ENCODE measurements around the gene STEAP4.

STEAP4 gene

DNA sequence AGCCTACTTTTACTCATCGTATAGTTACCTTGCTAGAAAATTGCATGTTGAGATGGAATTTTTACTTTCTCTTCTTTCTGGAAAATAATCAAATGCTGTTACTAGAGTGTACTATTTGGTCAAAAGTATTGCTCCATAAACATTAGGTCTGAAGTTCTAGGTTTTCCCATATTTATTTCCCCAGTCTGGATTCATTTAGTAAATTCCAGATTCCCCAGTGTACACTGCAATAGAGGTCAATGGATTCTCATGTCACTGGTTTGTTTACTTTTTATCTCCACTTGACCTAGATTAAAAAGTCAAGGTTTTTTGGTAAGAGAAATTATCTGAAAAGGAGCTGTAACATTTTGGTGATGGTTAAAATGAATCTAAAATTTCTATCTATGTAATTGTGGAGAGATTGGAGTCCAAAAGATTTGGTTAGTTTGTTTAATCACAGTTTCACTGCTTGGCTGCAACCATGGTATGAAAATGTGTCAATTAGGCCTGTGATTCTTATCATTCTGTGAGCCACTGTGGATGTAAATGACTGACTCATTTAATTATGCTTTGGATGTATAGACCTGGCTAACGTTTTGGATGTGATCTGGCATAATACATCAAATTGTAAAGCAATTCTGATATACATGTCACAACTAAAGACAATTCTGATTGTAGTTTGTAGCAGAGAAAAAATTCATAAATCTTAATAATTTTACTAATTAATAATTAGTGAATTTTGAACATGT lies 32.7 kb upstream of the STEAP4 start:
- H3K27me3 ChIP-seq (ENCODE audit: low read depth, low read length): no peaks in the 10 kb centered on the region
- no peaks in the 10 kb centered on the region for H4K20me1 ChIP-seq (ENCODE audit: insufficient read depth, low read length)
- no peak overlapping the region for H3K4me3 ChIP-seq (ENCODE audit: low read length)
- H3K79me2 ChIP-seq (ENCODE audit: low read length): no peaks in the 10 kb centered on the region
- no peaks in the 10 kb centered on the region for H3K4me1 ChIP-seq (ENCODE audit: low read length)
- H3K36me3 ChIP-seq (replicated peaks; ENCODE audit: low read depth, low read length): no peaks in the 10 kb centered on the region
- no peak overlapping the region for H2AFZ ChIP-seq (ENCODE audit: low read depth, low read length)
- H3K9me3 ChIP-seq (ENCODE audit: insufficient read depth, low read length): no peaks in the 10 kb centered on the region
- TF ChIP-seq, protein P1, sequence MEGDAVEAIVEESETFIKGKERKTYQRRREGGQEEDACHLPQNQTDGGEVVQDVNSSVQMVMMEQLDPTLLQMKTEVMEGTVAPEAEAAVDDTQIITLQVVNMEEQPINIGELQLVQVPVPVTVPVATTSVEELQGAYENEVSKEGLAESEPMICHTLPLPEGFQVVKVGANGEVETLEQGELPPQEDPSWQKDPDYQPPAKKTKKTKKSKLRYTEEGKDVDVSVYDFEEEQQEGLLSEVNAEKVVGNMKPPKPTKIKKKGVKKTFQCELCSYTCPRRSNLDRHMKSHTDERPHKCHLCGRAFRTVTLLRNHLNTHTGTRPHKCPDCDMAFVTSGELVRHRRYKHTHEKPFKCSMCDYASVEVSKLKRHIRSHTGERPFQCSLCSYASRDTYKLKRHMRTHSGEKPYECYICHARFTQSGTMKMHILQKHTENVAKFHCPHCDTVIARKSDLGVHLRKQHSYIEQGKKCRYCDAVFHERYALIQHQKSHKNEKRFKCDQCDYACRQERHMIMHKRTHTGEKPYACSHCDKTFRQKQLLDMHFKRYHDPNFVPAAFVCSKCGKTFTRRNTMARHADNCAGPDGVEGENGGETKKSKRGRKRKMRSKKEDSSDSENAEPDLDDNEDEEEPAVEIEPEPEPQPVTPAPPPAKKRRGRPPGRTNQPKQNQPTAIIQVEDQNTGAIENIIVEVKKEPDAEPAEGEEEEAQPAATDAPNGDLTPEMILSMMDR (IDR thresholded peaks at IDR 0.05; ENCODE audit: low read depth, low read length): no peak
- TF ChIP-seq EZH2phosphoT487 (IDR thresholded peaks at IDR 0.05; ENCODE audit: low read depth): no peak
- H3K4me2 ChIP-seq (ENCODE audit: low read length): no peak overlapping the region
- no peak overlapping the region for H3K9ac ChIP-seq (ENCODE audit: low read length)
- H3K27ac ChIP-seq (ENCODE audit: low read length): no peak overlapping the region

DNA sequence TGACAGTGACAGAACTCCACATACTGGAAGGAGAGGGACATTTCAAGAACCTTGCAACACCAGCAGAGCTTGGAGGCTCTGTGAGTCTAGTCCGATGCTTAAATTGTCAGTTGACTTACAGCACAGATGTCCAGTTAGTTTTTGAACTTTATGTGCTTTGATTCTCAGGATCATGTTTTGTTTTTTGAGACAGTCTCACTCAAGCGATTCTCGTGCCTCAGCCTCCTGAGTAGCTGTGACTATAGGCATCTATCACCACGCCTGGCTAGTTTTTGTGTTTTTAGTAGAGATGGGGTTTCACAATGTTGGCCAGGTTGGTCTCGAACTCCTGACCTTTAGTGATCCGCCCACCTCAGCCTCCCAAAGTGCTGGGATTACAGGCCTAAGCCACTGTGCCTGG lies 31.8 kb upstream of the STEAP4 start:
- Histone ChIP-seq H4K20me1 (ENCODE audit: insufficient read depth, low read length) (no peaks in the 10 kb centered on the region), H3K4me2 (ENCODE audit: low read length) (no peak overlapping the region), H3K4me3 (ENCODE audit: low read length) (no peak overlapping the region), H3K36me3 (replicated peaks; ENCODE audit: low read depth, low read length) (no peaks in the 10 kb centered on the region), H2AFZ (ENCODE audit: low read depth, low read length) (no peak overlapping the region), H3K9me3 (ENCODE audit: insufficient read depth, low read length) (no peaks in the 10 kb centered on the region), H3K27me3 (ENCODE audit: low read depth, low read length) (no peaks in the 10 kb centered on the region), H3K9ac (ENCODE audit: low read length) (no peak overlapping the region), H3K4me1 (ENCODE audit: low read length) (no peaks in the 10 kb centered on the region), H3K79me2 (ENCODE audit: low read length) (no peaks in the 10 kb centered on the region), H3K27ac (ENCODE audit: low read length) (no peak overlapping the region)
- TF ChIP-seq EZH2phosphoT487 (IDR thresholded peaks at IDR 0.05; ENCODE audit: low read depth): no peak
- TF ChIP-seq, protein P1 (IDR thresholded peaks at IDR 0.05; ENCODE audit: low read depth, low read length): no peak

DNA sequence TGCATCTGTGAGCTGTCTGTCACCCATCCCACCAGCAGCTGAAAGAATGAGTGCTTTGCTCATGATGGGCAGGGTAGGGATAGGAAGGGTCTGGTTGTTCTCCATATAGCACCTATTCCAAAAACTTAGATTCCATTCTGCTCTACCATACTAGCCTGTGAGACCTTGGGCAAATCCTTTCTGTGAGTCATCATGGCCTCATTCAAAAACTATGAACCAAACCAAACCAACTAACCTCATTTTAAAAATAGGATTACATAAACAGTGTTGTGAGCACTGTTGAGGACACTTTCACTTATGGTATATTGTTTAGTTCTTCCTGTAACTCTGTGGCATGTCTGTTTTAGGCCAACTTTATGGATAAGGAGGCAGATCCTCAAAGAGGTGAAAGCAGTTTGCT lies 30.9 kb upstream of the STEAP4 start:
- Histone ChIP-seq H2AFZ (ENCODE audit: low read depth, low read length) (no peak overlapping the region), H3K27me3 (ENCODE audit: low read depth, low read length) (no peaks in the 10 kb centered on the region), H3K36me3 (replicated peaks; ENCODE audit: low read depth, low read length) (no peaks in the 10 kb centered on the region), H3K4me1 (ENCODE audit: low read length) (no peaks in the 10 kb centered on the region), H3K9ac (ENCODE audit: low read length) (no peak overlapping the region), H3K4me2 (ENCODE audit: low read length) (no peak overlapping the region), H3K27ac (ENCODE audit: low read length) (no peak overlapping the region), H3K4me3 (ENCODE audit: low read length) (no peak overlapping the region), H3K9me3 (ENCODE audit: insufficient read depth, low read length) (no peaks in the 10 kb centered on the region), H4K20me1 (ENCODE audit: insufficient read depth, low read length) (no peaks in the 10 kb centered on the region), H3K79me2 (ENCODE audit: low read length) (no peaks in the 10 kb centered on the region)
- TF ChIP-seq, protein P1 (IDR thresholded peaks at IDR 0.05; ENCODE audit: low read depth, low read length): no peak
- TF ChIP-seq EZH2phosphoT487 (IDR thresholded peaks at IDR 0.05; ENCODE audit: low read depth): no peak

DNA sequence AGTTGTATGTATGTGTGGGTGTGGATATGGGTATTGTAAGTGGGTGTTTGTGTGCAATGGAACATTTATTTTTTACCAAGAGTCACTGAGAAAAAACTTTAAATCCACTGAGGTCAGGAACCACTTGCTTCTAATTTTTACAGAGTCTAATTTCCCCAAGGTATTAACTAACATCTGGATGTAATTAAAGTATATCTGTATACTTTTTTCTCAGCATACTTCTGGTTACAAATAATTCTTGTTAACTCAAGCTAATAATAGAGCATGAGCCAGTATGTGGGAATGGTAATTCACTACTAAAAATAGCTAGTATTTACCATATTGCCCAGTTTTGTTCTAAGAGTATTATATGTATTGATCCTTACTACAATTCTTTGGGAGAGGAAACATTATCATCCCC lies 24.6 kb upstream of the STEAP4 start:
- Histone ChIP-seq H3K27ac (ENCODE audit: low read length) (no peak overlapping the region), H3K79me2 (ENCODE audit: low read length) (no peaks in the 10 kb centered on the region), H3K9ac (ENCODE audit: low read length) (no peak overlapping the region), H3K9me3 (ENCODE audit: insufficient read depth, low read length) (peaks cover 5% of the 10 kb centered on the region; the same call in 1 of the 2 replicates), H3K4me1 (ENCODE audit: low read length) (peaks cover 12% of the 10 kb centered on the region), H3K36me3 (replicated peaks; ENCODE audit: low read depth, low read length) (peaks cover 9% of the 10 kb centered on the region), H3K4me2 (ENCODE audit: low read length) (no peak overlapping the region), H3K4me3 (ENCODE audit: low read length) (no peak overlapping the region), H2AFZ (ENCODE audit: low read depth, low read length) (no peak overlapping the region), H3K27me3 (ENCODE audit: low read depth, low read length) (no peaks in the 10 kb centered on the region), H4K20me1 (ENCODE audit: insufficient read depth, low read length) (no peaks in the 10 kb centered on the region)
- no peak for TF ChIP-seq EZH2phosphoT487 (IDR thresholded peaks at IDR 0.05; ENCODE audit: low read depth)
- TF ChIP-seq, protein P1 (IDR thresholded peaks at IDR 0.05; ENCODE audit: low read depth, low read length): no peak

Measured in OCI-LY3 (cell line).